ENCODE measurements around the gene MEOX2. TPM values are rescaled to one million over a fixed set of nuclear protein-coding genes. Genes with fewer than 3 reads are reported as not detected.

Gene MEOX2
- not detected in 2 replicates for total RNA-seq

DNA sequence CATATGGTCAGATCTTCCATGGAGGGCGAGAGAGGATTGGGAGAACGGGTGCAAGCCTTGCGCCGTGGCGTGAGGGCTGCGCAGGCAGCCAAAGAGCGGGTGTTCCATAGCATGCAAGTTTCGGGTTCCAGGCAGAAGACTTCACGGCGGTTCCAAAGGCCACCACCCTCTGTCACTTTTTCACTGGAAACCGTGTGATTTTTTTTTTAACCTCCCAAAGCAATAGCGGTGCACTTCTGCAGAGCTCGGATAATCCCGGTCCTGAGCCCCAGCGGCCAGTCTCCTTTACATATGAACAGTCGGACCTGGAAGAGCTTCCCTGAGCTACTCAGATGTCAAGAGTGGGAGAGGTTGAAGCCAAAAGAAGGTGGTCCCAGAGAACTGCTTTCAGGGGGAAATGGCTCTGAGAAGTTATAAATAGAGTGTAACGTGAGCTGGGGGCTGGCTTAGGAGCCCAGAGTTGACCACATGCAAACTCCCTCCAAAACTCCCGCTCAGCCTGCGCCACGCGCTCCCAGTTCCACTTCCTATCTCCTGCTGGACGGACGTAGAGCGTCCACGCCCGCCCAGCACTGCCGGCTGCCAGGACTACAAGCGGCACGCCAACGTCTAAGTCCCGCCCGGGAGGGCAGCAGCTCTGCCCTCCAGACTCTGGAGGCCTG, at the start of gene MEOX2:
Gene MEOX2, minus strand, starts transcription at position 389 of the 662 bp plus-strand sequence. Its CDS starts 281 bp downstream, at position 108.
- intact Hi-C loops (cut with micrococcal nuclease) = no loop called here

DNA sequence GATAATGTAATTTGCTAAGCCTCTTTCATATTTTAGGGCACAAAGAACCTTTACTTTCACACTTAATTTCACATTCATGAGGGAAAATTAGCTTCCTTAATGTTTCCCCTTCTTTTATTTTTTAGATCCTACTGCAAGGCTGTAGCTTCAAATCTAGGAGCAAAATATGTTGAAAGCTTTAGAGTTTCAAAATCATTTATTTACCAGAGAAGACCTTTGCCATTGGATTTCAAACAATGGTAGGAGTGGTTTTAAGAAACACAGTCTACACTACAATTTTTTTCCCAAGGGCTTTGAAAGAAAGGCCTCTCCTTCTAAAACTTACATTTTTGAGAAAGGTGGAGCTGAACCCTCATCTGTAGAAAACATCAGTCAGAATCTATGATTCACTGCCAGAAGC, 43.3 kb upstream of the MEOX2 start:
- intact Hi-C loops (cut with micrococcal nuclease) = loop anchor here (10.0 kb wide), 1 partner anchor 1035 kb away; no protein-coding TSS in a partner anchor

DNA sequence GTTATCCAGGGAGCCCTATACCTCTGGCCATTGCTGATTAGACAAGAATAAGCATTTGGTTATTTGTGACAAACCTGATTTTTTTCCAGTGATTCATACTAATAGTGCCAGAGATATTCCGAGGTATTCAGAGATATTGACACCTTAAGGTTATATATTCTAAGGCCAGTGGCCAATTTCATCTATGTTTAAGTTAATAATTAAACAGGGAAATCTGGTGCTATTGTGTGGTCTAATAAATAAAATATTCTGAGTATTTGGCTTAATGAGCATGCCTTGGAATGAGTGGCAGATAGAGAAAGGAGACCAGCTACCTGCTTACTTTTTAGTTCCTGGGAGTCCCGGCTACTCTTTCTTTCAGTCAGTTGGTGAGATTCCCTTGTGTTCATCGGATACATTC, 38.6 kb upstream of the MEOX2 start:
- intact Hi-C loops (cut with micrococcal nuclease) = loop anchor here (10.0 kb wide), 1 partner anchor 1030 kb away; no protein-coding TSS in a partner anchor

DNA sequence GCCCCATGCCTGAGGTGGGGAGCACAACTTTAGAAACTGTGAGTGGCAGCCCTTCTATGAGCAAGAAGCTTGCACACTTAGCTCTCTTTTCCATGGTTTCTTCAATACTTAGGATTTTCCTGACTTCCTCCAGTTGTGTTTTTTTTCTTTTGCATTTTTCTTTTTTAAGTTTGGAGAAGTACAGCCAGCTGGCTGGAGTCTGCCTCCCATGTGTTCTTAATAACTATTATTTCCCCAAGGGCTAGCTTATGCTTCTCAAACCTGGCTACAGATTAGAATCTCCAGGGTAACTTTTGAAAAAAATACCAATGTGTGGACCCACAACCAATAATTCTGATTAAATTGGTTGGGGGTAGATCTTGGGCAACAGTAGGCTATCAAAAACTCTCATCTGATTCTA, 37.4 kb upstream of the MEOX2 start:
- intact Hi-C loops (cut with micrococcal nuclease) = loop anchor here (10.0 kb wide), 1 partner anchor 1029 kb away; no protein-coding TSS in a partner anchor

DNA sequence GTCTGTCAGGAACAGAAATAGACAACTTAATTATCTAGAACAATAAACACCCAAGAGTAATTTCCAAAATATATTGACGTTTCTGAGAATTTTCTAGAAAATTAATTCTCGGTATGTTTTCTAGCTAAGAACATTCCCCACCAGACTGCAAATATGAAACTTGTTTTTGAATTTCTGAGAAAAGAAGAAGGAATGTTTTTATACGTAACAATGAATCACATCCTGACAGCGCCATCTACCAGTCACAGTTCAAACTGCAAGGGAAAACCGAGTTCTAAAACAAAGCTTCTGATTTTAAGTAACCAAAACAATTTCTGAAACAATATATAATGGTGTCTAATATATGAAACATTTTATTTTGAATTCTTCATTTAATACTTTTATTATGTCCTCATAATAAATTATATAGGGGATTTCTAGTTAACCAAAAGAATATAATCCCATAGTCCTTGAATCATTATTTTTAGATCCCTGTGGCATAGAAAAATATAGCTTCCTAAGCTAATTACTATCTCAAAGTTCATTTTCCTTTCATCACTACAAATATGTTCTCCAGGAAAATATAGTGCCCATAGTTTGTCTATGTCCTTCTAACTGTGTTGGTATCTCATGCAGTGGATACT, 34.5 kb upstream of the MEOX2 start:
- intact Hi-C loops (cut with micrococcal nuclease) = loop anchor here (10.0 kb wide), 1 partner anchor 1026 kb away; no protein-coding TSS in a partner anchor

DNA sequence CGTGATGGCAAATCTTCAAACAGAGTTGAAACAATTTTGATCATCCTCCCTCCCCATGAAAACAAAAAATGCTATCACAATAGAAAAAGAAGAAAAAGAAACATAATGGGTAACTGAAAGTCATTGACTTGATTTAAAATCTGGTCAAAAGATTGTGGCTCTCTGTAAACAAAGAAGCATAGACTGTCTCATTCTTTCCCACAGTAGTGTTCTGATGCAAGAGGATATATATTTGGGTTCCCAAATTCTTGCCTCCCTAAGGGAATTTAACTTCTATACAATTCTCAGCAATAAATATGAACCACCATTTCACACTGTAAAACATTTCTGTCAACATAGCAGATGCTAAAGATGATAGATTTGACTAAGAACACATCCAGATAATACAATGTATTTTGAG, 32.8 kb upstream of the MEOX2 start:
- intact Hi-C loops (cut with micrococcal nuclease) = no loop called here

DNA sequence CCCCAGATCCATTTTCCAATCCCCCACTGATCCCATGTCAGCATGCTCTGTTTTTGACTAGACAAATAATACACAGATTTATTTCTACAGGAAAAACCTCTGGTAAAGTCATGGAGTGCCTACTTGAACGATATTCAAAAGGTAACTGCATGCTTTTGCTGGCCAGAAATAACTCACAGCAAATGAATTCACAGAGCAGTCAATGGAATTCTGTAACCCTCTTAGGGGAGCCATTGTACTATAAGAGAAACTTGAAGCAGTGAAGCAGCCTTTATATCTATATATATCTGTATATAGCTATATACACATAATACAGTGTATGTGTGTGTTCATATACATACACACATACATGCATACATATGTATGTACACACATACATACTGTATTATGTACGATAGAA, 29.0 kb upstream of the MEOX2 start:
- intact Hi-C loops (cut with micrococcal nuclease) = no loop called here

DNA sequence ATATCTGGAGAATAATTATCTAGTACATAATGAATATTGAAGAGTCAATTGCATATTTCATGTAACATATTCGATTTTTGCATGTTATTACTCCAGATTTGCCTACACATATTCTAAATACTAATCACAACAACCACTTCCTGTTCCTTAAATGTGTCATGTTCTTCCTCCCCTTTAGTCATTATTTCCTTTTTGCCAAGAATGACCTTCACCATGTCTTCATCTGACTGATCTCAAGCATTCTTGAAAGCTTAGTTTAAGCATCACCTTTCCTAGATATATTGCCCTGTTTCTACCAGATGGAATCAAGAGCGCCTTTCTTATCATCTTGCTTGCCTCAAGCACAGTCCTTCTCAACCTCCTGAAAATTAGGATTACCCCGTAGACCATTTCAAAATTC, 23.5 kb upstream of the MEOX2 start:
- intact Hi-C loops (cut with micrococcal nuclease) = no loop called here

DNA sequence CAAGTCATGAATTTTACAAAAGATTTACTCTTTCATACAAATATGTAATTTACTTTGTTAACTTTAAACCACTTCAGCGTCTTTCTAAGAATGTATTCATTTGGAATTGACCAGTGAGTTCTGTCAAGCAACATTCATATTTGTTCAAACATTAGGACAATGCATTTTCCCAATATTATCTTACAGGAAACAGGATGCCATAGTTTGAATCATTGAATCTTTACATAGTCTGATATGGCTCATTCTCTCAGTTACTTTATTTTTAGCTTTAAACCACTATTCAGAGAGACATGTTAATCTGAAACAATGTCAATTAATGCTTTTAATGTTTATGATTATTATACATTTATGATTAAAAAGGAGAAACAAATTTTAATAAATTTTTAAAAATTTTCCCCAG, 21.1 kb upstream of the MEOX2 start:
- intact Hi-C loops (cut with micrococcal nuclease) = no loop called here

DNA sequence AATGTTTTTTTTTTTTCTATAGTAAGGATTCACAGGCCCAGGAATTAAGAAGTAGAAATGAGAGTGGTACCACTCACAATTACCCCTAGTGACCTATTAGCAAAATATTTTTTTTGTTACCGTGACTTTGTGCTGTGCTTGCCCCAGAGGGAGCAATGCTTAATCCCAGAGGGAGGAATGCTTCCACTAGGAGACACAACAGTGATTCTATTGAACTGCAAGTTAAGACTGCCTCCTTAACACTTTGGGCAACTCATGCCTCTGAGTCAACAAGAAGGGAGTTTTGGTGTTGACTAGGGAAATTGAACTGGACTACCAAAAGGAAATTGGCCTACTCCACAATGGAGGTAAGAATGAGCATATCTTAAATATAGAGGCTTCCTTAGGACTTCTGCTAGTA, 17.2 kb upstream of the MEOX2 start:
- intact Hi-C loops (cut with micrococcal nuclease) = no loop called here

DNA sequence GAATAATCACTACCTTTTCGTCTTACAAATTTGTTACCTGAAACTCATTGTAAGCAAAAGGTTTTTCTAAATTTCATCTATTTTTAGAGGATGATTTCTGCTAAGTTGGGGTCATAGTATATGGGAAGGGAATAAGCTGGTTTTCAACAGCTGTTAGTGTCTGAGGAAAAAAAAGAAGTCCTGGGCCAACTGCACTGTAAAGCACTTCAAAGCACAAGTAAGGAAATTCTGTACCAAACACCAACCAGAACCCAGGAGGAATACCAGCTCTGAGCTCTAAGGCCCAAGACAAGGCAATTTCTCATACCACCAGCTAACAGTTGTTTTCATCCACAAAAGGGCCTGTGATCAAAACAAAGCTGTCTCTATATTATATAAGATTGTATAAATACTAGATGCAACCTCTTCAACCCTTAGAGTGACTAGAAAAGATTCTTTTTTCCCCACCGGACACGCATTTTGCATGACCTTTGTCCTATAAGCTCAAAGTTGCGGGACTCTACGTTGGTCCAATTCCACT, 6.1 kb upstream of the MEOX2 start:
- intact Hi-C loops (cut with micrococcal nuclease) = no loop called here

DNA sequence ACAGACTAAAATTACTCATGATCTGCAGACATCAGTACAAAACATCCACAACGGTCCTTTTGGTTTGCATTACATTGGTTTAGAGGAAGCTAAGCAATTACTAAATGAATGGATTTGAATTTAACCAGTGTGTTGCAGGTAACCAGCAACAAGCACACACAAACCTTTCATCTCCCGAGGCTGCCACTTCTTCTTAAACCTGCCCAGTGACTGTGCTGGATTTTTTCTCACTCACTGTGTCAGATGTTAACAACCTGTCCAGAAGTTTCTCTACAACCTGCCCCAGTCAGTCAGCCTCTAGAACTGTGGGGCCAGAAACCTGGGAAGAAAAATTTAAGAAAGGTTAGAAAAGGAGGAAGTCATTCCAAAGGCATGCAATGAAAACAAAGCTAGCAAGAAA, 2.4 kb upstream of the MEOX2 start:
- intact Hi-C loops (cut with micrococcal nuclease) = no loop called here

DNA sequence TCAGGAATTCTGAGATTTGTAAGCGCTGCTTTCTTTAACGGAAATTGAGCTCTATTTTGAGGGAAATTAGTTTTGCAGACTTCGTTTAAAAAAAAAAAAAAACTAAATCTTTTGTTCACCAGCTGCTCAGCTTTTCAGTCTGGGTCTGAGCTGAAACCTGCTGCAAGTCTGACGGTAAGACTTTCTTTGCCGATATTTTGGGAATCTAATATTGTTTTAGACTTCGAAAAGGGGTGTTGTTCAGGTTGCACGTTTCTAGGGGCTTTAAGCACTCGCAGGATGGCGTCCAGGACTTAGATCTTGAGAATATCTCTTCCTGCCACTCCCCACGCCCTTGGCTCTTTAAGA, 1.8 kb upstream of the MEOX2 start:
- intact Hi-C loops (cut with micrococcal nuclease) = no loop called here

DNA sequence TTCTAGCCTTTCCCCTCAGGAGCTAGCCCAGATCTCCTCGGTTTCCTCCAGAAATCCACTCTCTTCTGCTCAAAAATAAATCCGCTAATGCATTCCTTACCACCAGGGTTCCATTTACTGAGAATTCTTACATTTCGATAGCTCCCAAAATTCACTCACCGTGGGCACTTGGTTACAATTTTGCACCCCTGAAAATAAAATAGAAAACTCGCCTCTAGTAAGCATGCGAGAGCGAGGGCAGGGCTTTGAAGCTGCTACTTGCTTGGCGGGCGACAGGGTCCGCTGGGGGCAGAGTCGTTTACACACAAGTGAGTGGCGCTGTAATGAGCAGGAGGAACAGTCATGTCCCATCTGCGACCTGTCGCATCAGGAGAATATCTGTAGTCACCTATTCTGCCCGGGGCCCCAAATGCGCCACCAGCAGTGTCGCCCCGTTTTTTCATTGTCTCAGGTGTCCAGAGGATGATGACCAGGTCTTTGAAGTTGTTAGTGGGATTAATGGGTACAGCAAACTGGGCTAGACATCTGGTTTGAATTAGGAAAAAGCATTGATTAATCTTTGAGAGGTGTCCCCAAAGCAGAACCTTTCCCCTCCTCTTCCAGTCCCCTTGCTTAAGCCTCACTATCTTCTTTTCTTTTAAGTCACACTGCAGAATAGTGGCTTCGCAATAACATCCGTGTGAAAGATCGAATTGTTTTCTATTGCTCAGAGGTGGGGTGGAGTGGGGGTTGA, 1.2 kb upstream of the MEOX2 start:
- intact Hi-C loops (cut with micrococcal nuclease) = no loop called here

DNA sequence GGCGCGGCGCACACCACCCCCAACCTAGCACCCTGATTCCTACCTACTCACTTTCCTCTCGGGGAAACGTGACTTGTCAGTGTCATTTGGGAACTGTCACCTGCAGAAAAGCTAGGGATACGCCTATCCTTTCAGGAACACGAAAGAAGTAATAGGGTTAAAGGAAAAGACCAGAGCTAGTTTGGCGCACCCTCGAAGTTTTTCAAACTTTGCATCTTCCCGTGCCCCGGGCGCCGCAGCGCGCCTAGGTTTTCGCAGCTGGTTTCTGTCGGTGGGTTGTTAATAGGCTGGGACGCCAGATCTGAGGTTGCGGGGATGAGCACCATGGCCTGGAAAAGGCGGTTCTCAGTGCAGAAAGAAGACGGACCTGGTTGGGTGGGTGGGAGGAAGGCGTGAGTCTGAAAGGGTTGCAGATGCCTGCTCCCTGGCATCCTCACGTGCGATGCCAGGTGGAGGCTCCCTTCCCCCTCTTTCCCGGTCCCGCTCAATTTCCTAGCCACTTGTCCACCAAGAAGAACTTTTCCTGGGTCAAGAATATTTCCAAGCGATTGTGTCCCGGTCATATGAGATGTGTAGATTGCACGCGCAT, 568 bp upstream of the MEOX2 start:
- intact Hi-C loops (cut with micrococcal nuclease) = no loop called here

DNA sequence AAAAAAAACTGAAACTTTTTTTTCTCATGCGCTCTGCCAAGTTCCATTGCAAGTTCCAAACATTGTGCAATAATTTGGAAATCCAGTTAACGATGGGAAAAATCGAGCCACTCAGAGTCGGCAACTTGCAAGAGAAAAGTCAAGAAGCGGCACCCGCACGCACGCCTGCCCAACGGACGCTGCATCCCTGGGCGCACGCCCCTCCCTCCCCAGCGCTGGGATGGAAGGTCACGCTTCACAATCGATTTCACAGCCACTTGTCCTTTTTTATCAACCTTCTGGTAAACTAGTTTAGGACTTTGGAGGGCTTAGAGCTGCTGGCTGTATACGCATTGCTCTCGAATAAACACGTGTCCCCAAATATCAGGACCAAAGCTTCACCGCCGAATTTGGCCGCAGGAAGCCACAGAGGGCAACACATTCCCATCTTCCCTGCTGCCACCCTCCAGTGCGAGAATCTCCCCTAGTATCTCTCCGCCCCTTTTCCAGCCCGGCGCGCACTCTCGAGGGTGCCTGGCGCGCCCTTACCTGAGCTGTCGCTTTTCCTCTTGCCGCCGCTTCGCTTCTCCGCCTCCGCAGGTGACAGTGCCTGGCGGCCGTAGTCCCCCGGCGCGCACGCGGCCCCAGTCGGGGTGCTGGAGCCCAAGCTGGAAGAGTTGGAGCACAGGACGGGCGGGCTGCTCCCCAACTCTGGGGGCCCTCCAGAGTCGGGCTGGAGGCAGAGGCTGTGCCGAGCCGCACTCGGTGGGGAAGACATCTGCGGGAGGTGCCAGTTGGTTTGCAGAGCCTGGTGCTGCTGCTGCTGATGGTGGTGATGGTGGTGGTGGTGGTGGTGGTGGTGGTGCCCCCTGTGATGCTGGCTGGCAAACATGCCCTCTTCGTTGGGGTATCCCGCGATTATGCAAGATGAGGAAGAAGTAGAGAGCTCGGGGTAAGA, 857 bp downstream of the MEOX2 start:
- intact Hi-C loops (cut with micrococcal nuclease) = no loop called here

DNA sequence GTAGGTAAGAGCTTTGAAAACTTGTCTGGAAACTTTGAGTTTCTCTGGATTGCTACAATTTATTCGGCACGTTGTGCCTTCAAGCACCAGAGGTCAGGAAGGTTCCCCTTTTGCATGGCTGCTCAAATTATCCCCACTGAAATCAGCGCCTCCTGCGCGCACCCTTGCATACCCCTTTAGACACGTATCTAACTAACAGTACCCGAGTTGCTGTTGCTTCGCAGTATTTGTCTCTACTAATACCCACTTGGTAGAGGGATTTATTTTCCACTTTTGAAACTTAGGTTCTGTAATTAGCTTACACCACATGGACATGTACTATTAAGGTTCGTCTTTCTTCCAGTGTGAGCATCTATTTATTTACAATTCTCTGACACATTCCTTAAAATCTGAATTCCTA, 1.6 kb downstream of the MEOX2 start:
- intact Hi-C loops (cut with micrococcal nuclease) = no loop called here

DNA sequence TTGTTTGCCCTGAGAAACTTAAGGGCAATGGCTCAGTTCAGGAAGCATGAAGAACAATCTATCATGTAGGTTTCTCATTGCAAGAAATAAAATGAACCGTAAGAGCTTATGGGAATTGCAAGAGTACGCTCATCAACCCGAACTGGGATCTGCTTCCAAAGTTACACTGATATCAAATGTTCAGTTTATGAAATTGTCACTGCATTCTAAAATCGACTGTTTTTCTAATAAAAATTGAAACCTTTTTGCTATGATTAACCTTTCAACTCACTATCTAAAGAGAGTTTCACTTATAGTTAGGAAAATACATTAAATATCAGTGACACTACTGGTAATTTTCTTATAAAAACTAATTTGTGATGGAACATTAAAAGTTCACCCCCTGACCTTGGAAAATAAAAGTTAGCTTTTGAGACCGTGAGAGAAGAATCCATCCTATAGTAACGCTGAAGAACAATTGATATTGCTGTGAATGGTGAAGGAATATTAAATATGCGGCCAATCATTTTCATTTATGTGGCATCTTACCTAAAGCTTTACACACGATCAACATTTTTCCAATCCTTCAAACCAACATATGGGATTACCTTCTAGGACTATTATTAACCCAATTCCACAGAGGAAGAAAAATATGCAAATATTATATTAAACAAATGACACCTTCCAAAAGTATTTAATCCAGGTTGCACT, 2.2 kb downstream of the MEOX2 start:
- intact Hi-C loops (cut with micrococcal nuclease) = no loop called here

DNA sequence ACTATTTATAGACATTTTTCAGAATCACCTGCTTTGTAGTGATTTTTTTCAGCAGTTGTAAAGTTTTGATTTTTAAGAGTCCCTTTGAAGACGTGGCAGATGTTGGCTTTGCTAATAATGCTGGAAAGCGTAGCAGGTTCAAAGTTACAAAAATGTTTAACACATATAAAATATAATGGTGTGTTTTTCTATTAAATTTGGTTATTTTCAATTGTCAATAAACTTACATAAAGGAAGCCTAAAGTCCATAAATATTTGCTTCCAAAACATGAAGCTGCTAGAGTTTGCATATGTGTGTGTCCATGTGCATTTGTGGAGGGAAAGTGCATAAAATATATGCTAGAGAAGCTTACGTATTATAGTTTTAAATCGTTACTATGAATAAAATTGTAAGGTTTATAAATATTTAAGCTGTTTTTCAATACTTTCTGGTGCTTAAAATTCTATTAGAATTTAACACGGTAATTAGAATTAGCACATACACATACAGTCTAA, 3.7 kb downstream of the MEOX2 start:
- intact Hi-C loops (cut with micrococcal nuclease) = no loop called here

DNA sequence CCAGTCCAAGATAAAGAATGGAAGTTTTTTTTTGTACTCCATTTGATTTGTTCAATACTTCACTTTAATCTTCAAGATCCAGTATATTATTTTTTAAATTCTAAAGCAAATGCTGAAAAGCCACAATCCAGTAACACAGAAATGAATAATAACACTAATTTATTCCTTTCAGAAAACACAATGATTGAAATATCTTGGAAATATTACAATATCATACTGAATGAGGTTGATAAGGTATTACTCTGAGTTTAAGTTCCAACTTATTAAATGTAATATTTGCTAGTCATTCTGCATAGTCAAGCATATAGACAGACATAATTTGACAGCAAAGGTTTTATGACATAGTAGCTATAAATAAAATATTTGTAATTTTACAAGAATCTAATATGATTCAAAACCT, 4.4 kb downstream of the MEOX2 start:
- intact Hi-C loops (cut with micrococcal nuclease) = no loop called here
